ENCODE measurements around the gene BCL6. TPM values are rescaled to one million over a fixed set of nuclear protein-coding genes. Genes with fewer than 3 reads are reported as not detected.

BCL6 gene
- total RNA-seq, 2 experiments from 2014 or later = 41.4 to 51.3 TPM

DNA sequence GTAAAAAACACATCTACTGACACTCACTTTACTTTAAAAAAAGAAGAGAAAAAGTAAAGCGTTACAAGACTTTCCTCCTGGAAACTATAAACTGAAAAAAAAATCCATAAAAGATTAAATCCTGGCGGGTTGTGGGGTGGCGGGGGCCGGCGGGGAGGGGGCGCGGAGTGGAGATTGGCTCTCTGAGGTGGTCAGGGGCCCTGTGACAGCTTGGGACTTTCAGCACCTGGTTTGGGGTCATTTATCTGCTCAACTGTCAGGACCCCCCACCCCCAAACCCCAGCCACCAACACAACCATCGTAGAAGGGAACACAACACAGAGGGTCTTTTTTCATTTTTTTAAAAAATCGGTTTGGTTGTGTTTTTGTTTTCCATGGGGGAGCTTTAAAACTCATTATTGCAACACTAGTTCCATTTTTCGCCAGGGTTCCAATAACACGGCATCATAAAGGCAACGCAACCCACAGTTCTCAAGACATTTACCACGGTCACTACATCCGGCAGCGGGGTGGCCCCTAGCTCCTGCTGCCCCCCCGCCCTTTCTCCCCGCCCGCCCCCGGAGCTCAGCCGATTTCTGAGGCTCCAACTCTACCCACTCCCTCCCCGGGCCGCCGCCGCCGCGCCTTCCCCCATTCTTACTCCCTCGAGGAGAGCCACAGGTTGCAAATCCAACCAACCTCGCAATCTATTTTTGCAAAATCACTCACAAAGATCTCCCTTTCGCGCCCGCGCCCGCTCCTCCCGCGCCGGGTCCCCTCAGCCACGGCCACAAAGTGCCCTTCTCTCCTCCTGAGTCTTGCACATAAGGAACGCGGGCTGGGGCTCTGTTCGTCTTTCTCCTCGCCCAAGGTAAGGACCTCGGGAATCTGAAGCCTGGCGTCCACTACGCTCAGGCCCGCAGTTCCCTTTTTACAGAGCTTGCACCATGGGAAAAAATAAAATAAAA, 1.8 kb downstream of the BCL6 start:
- peaks cover 46% of the 10 kb centered on the region for H3K4me1 Mint-ChIP-seq (ENCODE audit: low read depth)
- ChIA-PET CTCF (interaction anchor here (0.7 to 2.8 kb wide), 18 partner anchors 54 to 1298 kb away, joined by 3 to 28 read pairs (median 4); partner anchors contain the start of gene LPP), POLR2A (interaction anchor here (0.5 to 6.5 kb wide), 20 partner anchors 36 to 1295 kb away, joined by 3 to 102 read pairs (median 4); partner anchors contain the start of gene LPP)
- peak overlapping the region; percentile 90 for H3K4me3 Mint-ChIP-seq
- H3K36me3 Mint-ChIP-seq = peaks cover 22% of the 10 kb centered on the region
- intact Hi-C loops (cut with micrococcal nuclease) = loop anchor here (2.0 to 10.0 kb wide), 3 partner anchors 839 to 1581 kb away; no protein-coding TSS in a partner anchor
- H3K27me3 Mint-ChIP-seq = no peaks in the 10 kb centered on the region
- H3K9me3 Mint-ChIP-seq = no peaks in the 10 kb centered on the region
- H3K27ac Mint-ChIP-seq = peak overlapping the region; percentile 99
- DNase-seq = peak; percentile 81

DNA sequence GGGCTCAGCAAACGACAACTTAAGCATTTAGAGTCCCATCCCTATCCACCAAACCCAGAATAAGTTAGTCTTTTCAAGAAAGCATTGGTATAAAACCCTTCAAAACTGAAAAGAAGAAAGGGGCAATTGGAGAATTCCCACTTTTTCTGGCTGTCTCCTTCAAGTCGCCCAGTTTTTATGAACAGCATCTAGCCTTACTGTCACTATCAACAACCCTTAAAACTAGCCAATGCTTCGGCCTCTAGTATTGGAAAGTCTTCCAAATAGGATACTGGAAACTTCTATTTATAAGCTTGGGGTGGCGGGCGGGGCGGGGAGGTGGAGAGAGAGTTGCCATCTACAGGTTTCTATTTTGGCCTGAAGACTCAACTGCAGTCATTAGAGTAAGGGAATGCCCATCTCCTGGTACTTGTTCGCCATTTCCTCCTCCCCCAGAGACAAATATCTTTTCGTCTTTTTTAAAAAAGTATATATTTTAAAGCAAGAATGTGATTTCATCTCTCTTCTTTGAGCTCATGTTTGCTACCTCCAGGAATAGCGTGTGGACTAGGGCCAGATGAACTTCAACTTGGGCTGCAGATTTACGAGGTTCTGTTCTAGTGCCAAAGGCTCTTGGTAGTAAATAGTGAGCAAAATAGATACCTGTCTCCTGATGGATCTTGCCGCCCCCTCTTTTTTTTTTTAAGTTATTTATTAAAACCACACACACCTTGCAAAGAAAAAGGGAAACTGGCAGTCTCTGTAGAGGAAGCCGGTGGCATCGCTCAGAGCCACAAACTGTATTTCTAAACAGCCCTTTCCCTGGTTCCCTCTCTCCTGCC, 2.7 kb downstream of the BCL6 start:
- ChIA-PET CTCF (interaction anchor here (0.6 to 2.8 kb wide), 22 partner anchors 55 to 1299 kb away, joined by 3 to 28 read pairs (median 4); partner anchors contain the start of gene LPP), POLR2A (interaction anchor here (0.8 to 6.5 kb wide), 17 partner anchors 59 to 1212 kb away, joined by 3 to 102 read pairs (median 4); partner anchors contain the start of gene LPP)
- H3K4me1 Mint-ChIP-seq (ENCODE audit: low read depth) = peaks cover 38% of the 10 kb centered on the region
- H3K4me3 Mint-ChIP-seq = peak overlapping the region; percentile 90
- no peaks in the 10 kb centered on the region for H3K27me3 Mint-ChIP-seq
- intact Hi-C loops (cut with micrococcal nuclease) = loop anchor here (1.0 to 10.0 kb wide), 13 partner anchors 319 to 1582 kb away; no protein-coding TSS in a partner anchor
- H3K9me3 Mint-ChIP-seq = no peaks in the 10 kb centered on the region
- peak; percentile 54 for DNase-seq
- peaks cover 22% of the 10 kb centered on the region for H3K36me3 Mint-ChIP-seq
- H3K27ac Mint-ChIP-seq = peak overlapping the region; percentile 99

DNA sequence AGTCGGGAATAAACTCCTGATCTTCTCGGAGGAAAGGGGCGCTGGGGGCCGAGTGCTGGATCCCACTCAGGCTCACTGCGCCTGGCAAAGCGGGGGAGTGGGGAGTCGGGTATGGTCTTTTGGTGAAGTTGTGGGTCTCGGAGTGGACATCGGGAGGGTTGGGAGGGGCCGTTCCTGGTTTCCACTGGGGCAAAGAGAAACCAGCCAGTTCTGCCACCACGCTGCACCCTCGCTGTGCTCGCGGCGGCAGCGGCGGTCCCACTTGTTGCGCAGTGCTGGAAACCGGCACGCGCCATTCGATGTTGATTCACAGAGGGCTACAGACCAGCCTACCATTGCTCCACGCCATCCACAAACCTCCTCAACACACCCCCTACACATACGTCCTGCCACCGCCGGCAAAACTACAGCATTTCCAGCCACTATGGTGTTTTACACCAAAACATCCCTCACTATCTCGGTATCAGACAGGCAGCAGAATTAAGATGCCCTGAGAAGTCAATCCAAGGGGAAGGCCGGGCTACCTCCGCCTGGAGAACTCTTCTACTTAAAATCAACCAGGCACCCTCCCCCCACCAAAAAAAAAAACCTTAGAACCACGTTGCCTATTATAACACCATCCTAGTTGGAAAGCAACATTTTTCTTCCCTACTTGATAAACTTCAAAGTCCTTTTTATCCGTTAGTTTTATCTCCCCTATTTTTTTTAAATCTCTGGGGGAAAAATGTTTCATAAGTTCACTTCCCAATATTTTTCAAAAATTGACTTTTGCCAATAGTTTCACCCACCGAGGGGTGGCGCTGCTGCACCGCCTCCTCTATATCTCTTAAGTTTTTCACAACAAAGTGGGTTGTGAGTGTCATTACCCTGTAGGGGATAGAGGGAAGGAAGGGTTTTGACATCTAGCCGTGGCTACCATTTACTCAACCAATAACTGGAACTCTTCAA, 3.6 kb downstream of the BCL6 start:
- Mint-ChIP-seq H3K27ac (peak overlapping the region; percentile 99), H3K9me3 (no peaks in the 10 kb centered on the region), H3K36me3 (peaks cover 22% of the 10 kb centered on the region), H3K4me1 (ENCODE audit: low read depth) (peaks cover 38% of the 10 kb centered on the region), H3K4me3 (peak overlapping the region; percentile 90), H3K27me3 (no peaks in the 10 kb centered on the region)
- POLR2A ChIA-PET = interaction anchor here (0.6 to 6.5 kb wide), 13 partner anchors 60 to 1213 kb away, joined by 3 to 102 read pairs (median 12); partner anchors contain the start of gene LPP
- DNase-seq = peak; percentile 86
- CTCF ChIA-PET = interaction anchor here (0.6 to 4.9 kb wide), 76 partner anchors 9 to 1403 kb away, joined by 3 to 378 read pairs (median 7); partner anchors contain the start of gene LPP
- intact Hi-C loops (cut with micrococcal nuclease) = loop anchor here (1.0 to 10.0 kb wide), 17 partner anchors 320 to 1583 kb away; no protein-coding TSS in a partner anchor

DNA sequence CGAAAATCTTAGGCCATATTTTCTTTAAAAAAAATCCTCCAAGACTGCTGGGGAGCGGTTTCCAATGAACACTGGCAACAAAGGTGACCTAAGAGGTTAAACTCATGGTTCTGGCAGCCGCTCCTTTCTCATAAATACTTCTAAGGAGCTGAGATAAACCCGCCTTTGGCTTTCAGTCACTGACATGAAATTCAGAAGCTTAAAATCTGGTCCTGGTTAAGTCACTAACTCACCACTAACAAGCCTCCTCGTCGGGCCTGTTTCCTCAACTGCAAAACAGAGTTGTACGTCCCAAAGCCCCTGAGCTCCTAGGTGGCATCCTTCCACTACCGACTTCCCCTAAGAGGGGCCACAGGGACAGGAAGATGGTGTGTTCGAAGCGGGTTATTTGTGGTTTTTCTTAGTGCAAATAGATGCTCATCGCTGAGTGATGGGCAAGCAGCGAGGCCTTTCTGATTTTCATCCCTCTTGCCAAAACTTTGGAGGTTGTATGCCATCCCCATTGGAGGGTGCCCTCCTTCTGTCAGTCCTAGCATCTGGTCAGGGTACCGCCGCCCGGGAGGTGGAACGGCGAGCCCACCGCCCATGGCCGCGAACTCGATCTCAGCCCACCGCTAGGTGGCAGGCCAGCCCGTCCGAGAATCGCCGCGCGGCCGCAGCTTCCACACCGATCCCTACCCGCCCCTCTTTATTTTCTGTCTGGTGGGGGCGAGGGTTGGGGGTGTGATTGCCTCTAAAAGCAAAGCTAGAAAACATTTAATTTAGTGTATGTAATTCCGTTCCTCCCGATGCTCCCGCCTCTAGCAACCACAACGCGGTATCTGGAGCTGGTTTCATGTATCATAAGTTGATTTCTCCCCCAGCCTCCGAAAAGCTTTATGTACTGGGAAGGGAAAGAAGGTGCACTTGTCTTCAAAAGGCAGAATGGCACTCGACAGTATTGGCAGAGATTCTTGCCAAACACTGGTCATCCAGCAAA, 4.6 kb downstream of the BCL6 start:
- peaks cover 42% of the 10 kb centered on the region for H3K4me1 Mint-ChIP-seq (ENCODE audit: low read depth)

DNA sequence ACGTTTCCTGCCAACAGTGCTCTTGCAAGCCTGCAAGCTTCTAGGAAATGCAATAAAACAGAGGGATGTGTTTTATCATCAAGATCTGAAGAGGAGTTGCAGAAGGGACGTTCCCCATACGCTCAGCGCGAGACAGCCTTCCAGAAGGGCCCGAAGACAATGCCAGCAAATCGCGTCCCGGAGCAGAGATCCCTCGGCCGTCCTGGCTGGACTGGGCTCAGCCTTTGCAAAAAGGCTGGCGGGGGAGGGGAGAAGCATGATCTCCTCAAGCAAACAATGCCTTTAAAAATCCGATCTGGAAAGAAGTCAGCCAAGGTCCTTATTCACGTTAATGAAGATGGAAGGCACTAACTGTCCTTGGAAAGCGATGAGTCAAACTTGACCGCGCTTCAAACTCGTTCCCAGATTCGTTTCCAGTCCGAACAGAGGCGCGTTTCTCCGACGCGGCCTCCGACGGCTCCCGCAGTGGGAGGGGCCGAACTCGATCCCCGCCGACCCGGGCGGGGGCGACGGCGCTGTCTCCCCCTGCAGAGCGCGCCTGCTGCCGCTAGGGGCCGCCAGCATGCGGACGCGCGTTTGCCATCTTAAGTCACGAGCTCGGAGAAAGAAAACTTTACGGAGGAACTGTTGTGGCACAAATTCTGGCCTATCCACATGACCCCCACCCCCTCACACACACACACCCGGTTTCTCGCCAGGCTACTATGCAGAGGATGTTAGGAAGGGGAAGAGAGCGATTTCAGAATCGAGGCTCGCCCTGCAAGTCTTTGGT, 5.5 kb downstream of the BCL6 start:
- peaks cover 44% of the 10 kb centered on the region for H3K4me1 Mint-ChIP-seq (ENCODE audit: low read depth)
- intact Hi-C loops (cut with micrococcal nuclease) = loop anchor here (1.0 to 10.0 kb wide), 12 partner anchors 425 to 1585 kb away; no protein-coding TSS in a partner anchor
- ChIA-PET CTCF (interaction anchor here (0.6 to 4.9 kb wide), 132 partner anchors 8 to 1496 kb away, joined by 3 to 378 read pairs (median 5); partner anchors contain the start of genes LPP and RTP4), POLR2A (interaction anchor here (0.8 to 3.8 kb wide), 25 partner anchors 31 to 1215 kb away, joined by 3 to 22 read pairs (median 5); partner anchors contain the start of gene LPP)
- peak overlapping the region; percentile 99 for H3K27ac Mint-ChIP-seq
- DNase-seq = peak; percentile 88
- no peaks in the 10 kb centered on the region for H3K9me3 Mint-ChIP-seq
- H3K4me3 Mint-ChIP-seq = peak overlapping the region; percentile 90
- no peaks in the 10 kb centered on the region for H3K27me3 Mint-ChIP-seq
- H3K36me3 Mint-ChIP-seq = peaks cover 27% of the 10 kb centered on the region

More for the DNA sequence above, 4.6 kb downstream of the BCL6 start:
- DNase-seq = peak; percentile 79
- no peaks in the 10 kb centered on the region for H3K27me3 Mint-ChIP-seq
- POLR2A ChIA-PET = interaction anchor here (0.6 to 3.8 kb wide), 28 partner anchors 30 to 1214 kb away, joined by 3 to 22 read pairs (median 4); partner anchors contain the start of gene LPP
- peak overlapping the region; percentile 90 for H3K4me3 Mint-ChIP-seq
- H3K9me3 Mint-ChIP-seq = no peaks in the 10 kb centered on the region
- H3K36me3 Mint-ChIP-seq = peaks cover 26% of the 10 kb centered on the region
- peak overlapping the region; percentile 99 for H3K27ac Mint-ChIP-seq
- intact Hi-C loops (cut with micrococcal nuclease) = loop anchor here (1.0 to 10.0 kb wide), 6 partner anchors 424 to 1584 kb away; no protein-coding TSS in a partner anchor
- CTCF ChIA-PET = interaction anchor here (0.6 to 4.9 kb wide), 138 partner anchors 10 to 1495 kb away, joined by 3 to 378 read pairs (median 4); partner anchors contain the start of genes LPP and RTP4

DNA sequence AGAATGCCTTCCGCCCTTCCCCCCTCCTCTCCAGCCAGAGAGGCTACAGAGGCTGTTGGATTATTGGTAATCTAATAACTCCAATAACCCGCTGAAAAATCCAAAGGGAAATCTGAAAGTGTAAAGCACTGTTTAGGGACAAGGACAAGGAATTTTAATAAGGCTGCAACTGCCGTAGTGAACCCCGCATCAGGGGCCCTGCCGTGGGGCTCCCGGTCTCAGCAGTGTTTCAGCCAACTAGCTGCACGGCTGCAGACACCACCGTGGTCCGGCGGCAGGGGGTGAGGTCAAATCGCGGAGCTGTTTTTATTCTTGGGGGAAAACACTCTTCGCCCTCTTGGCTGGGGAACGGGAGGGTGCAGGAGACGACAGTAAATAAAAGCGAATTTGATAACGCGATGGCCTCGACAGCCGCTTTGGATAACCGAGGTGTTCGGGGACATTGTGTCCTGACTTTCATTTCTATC, 6.1 kb downstream of the BCL6 start:
- peaks cover 44% of the 10 kb centered on the region for H3K4me1 Mint-ChIP-seq (ENCODE audit: low read depth)
- intact Hi-C loops (cut with micrococcal nuclease) = loop anchor here (1.0 to 5.0 kb wide), 6 partner anchors 431 to 1405 kb away; no protein-coding TSS in a partner anchor
- H3K27ac Mint-ChIP-seq = peak overlapping the region; percentile 99
- CTCF ChIA-PET = interaction anchor here (0.6 to 4.9 kb wide), 73 partner anchors 8 to 1479 kb away, joined by 3 to 378 read pairs (median 6); partner anchors contain the start of genes LPP and RPL39L
- POLR2A ChIA-PET = interaction anchor here (0.6 to 3.8 kb wide), 9 partner anchors 64 to 1221 kb away, joined by 3 to 21 read pairs (median 6); partner anchors contain the start of gene LPP
- no peaks in the 10 kb centered on the region for H3K9me3 Mint-ChIP-seq
- peak overlapping the region; percentile 90 for H3K4me3 Mint-ChIP-seq
- H3K36me3 Mint-ChIP-seq = peaks cover 23% of the 10 kb centered on the region
- peak; percentile 55 for DNase-seq
- H3K27me3 Mint-ChIP-seq = no peaks in the 10 kb centered on the region

DNA sequence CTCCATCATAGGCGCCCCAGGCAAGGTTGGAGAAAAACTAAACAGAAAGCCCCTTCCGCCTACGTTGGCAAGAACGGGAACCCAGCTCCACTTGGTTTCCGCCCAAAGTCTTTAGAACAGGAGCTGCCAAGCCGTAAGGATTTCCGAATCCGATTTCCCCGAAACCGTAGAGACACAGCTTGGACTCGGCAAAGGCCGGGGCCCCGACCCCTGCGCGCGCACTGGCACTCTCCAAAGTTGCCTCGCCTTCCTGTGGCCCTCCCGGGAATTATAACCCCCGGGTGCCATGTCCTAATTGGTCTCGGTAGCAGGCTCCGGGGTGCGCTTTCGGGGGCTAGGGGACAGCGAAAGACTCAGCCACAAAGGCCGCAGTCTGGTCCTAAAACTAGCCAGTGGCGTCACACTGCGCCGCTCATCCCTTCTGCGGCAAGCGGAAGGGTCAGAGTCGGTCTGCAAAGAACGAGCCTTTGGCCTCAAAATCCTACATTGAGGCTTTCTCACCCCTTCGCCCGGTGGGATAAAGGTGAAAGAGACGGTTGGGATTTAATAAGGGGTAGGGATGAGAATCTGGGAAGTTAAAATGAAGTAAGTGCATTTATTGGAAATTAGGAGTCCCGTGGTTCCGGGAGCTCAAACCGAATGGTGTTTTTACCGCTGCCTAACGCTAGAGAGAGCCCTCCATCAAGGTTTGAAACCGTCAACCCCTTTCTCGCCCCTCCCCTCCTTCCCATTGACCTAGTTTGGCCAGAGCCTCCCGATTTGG, 6.8 kb downstream of the BCL6 start:
- ChIA-PET POLR2A (interaction anchor here (0.6 to 3.8 kb wide), 9 partner anchors 237 to 1303 kb away, joined by 3 to 21 read pairs (median 7); partner anchors contain the start of gene LPP), CTCF (interaction anchor here (0.6 to 4.9 kb wide), 75 partner anchors 8 to 1497 kb away, joined by 3 to 378 read pairs (median 4); partner anchors contain the start of genes LPP and RPL39L)
- DNase-seq = peak; percentile 82
- Mint-ChIP-seq H3K9me3 (no peaks in the 10 kb centered on the region), H3K27me3 (no peaks in the 10 kb centered on the region), H3K27ac (peak overlapping the region; percentile 99), H3K4me3 (peak overlapping the region; percentile 90), H3K36me3 (peaks cover 18% of the 10 kb centered on the region), H3K4me1 (ENCODE audit: low read depth) (peaks cover 44% of the 10 kb centered on the region)
- intact Hi-C loops (cut with micrococcal nuclease) = loop anchor here (1.0 to 5.0 kb wide), 9 partner anchors 432 to 1406 kb away; no protein-coding TSS in a partner anchor

DNA sequence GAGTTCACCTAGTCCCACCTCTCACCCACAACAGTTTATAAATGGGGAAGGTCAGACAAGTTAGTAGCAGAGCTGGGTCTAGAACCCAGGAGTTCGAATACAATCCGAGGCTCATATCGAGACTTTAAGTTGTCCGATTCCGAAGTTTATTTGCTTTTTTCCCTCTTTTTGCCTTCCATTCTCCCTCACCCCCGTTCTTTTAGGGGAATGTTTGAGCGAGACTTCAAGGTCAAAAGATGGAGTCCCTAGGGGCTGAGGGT, 7.3 kb downstream of the BCL6 start:
- no peaks in the 10 kb centered on the region for H3K9me3 Mint-ChIP-seq
- H3K27me3 Mint-ChIP-seq = no peaks in the 10 kb centered on the region

More for the DNA sequence above, 7.3 kb downstream of the BCL6 start:
- ChIA-PET POLR2A (interaction anchor here (1.0 to 3.8 kb wide), 6 partner anchors 238 to 1303 kb away, joined by 3 to 21 read pairs (median 8); no protein-coding TSS in a partner anchor), CTCF (interaction anchor here (0.6 to 4.9 kb wide), 39 partner anchors 9 to 1497 kb away, joined by 3 to 378 read pairs (median 7); partner anchors contain the start of genes LPP and RPL39L)
- intact Hi-C loops (cut with micrococcal nuclease) = loop anchor here (1.0 to 5.0 kb wide), 6 partner anchors 561 to 1094 kb away; no protein-coding TSS in a partner anchor
- H3K4me3 Mint-ChIP-seq = peak overlapping the region; percentile 90
- H3K4me1 Mint-ChIP-seq (ENCODE audit: low read depth) = peaks cover 44% of the 10 kb centered on the region
- H3K27ac Mint-ChIP-seq = peak overlapping the region; percentile 99
- DNase-seq = no peak
- H3K36me3 Mint-ChIP-seq = peaks cover 22% of the 10 kb centered on the region
